Measurements from ENCODE around the gene KANSL2. TPM values are rescaled to one million over a fixed set of nuclear protein-coding genes. Genes with fewer than 3 reads are reported as not detected.

Gene KANSL2
- total RNA-seq, 1 experiment from 2014 or later = 41.6 TPM

DNA sequence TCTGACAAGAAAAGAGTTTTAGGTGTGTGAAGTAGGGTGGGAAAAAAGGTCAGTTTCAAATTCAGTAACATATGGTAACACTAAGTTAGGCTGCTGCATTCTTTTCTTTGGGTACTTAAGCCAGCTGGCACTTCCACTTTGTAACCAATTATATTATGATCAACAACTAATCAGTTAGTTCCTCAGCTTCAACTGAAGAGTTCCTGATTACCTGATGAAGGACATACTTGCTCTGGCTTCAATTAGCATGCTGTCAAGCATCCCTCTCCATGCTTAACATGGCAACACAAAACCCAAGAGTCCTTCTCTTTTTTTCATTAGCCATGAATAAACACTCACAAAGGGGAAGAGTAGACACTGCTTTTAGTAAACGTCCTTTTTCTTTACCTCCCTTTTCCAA lies 6.8 kb upstream of the KANSL2 start:
- Histone ChIP-seq H3K36me3 (ENCODE audit: control insufficient read depth in 1 of 2, insufficient read depth in 2 of 2, low read length in 2 of 2) (peaks cover 22 to 44% of the 10 kb centered on the region in 2 experiments), H3K9ac (ENCODE audit: low read length) (no peak overlapping the region), H3K4me3 (replicated peaks in 1 of 2; ENCODE audit: low read depth in 1 of 2, low read length in 2 of 2) (no peak overlapping the region), H3K4me2 (ENCODE audit: low read length) (no peak overlapping the region), H3K79me2 (ENCODE audit: insufficient read depth, low read length) (peaks cover 47% of the 10 kb centered on the region), H3K9me2 (ENCODE audit: insufficient read depth) (no peaks in the 10 kb centered on the region), H3K27ac (ENCODE audit: low read depth, low read length) (no peak overlapping the region), H3K27me3 (ENCODE audit: insufficient read depth, low read length) (no peaks in the 10 kb centered on the region), H2AFZ (ENCODE audit: low read depth, low read length, poor library complexity, severe bottlenecking) (no peak overlapping the region), H4K20me1 (ENCODE audit: insufficient read depth) (no peaks in the 10 kb centered on the region; the same call in 1 of the 2 replicates), H3K9me3 (ENCODE audit: control insufficient read depth in 1 of 2, insufficient read depth in 1 of 2, low read depth in 1 of 2, low read length in 2 of 2) (no peaks in the 10 kb centered on the region), H3K4me1 (ENCODE audit: control insufficient read depth in 1 of 2, insufficient read depth in 2 of 2, low read length in 2 of 2) (no peaks in the 10 kb centered on the region)
- POLR2A ChIA-PET = no interaction called here
- CTCF ChIA-PET = no interaction called here
- intact Hi-C loops (cut with micrococcal nuclease) = no loop called here
- BruUV-seq (replicated peaks) = no TSS peak
- TF ChIP-seq FOSL1 (IDR thresholded peaks at IDR 0.05; ENCODE audit: low read depth) (no peak), RAD21 (IDR thresholded peaks at IDR 0.05; ENCODE audit: low read depth) (no peak), EZH2phosphoT487 (IDR thresholded peaks at IDR 0.05; ENCODE audit: borderline replicate concordance) (no peak), EGR1 (IDR thresholded peaks at IDR 0.05; ENCODE audit: low read depth) (no peak)
- TF ChIP-seq, protein P1, sequence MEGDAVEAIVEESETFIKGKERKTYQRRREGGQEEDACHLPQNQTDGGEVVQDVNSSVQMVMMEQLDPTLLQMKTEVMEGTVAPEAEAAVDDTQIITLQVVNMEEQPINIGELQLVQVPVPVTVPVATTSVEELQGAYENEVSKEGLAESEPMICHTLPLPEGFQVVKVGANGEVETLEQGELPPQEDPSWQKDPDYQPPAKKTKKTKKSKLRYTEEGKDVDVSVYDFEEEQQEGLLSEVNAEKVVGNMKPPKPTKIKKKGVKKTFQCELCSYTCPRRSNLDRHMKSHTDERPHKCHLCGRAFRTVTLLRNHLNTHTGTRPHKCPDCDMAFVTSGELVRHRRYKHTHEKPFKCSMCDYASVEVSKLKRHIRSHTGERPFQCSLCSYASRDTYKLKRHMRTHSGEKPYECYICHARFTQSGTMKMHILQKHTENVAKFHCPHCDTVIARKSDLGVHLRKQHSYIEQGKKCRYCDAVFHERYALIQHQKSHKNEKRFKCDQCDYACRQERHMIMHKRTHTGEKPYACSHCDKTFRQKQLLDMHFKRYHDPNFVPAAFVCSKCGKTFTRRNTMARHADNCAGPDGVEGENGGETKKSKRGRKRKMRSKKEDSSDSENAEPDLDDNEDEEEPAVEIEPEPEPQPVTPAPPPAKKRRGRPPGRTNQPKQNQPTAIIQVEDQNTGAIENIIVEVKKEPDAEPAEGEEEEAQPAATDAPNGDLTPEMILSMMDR (IDR thresholded peaks at IDR 0.05 in 2 of 3, conservative IDR thresholded peaks at IDR 0.05 in 1 of 3; ENCODE audit: borderline replicate concordance in 1 of 3, insufficient read depth in 1 of 3, low read depth in 2 of 3, low read length in 2 of 3) = no peak
- TF ChIP-seq, protein P2, sequence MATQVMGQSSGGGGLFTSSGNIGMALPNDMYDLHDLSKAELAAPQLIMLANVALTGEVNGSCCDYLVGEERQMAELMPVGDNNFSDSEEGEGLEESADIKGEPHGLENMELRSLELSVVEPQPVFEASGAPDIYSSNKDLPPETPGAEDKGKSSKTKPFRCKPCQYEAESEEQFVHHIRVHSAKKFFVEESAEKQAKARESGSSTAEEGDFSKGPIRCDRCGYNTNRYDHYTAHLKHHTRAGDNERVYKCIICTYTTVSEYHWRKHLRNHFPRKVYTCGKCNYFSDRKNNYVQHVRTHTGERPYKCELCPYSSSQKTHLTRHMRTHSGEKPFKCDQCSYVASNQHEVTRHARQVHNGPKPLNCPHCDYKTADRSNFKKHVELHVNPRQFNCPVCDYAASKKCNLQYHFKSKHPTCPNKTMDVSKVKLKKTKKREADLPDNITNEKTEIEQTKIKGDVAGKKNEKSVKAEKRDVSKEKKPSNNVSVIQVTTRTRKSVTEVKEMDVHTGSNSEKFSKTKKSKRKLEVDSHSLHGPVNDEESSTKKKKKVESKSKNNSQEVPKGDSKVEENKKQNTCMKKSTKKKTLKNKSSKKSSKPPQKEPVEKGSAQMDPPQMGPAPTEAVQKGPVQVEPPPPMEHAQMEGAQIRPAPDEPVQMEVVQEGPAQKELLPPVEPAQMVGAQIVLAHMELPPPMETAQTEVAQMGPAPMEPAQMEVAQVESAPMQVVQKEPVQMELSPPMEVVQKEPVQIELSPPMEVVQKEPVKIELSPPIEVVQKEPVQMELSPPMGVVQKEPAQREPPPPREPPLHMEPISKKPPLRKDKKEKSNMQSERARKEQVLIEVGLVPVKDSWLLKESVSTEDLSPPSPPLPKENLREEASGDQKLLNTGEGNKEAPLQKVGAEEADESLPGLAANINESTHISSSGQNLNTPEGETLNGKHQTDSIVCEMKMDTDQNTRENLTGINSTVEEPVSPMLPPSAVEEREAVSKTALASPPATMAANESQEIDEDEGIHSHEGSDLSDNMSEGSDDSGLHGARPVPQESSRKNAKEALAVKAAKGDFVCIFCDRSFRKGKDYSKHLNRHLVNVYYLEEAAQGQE (IDR thresholded peaks at IDR 0.05; ENCODE audit: low read depth) = no peak
- no peak for ATAC-seq
- DNase-seq (ENCODE audit: low read depth, low spot score) = no peak
- RAD21 ChIA-PET (ENCODE audit: low non-redundant PET in 1 of 2, low total read pairs in 2 of 2, uncharacterized antibody in 2 of 2, unreplicated experiment in 2 of 2) = no interaction called here

All from HCT116 (cell line).